Mesenteric fat pad (tissue), 1 donor: ENCODE data around the gene MFN2. TPM values are rescaled to one million over a fixed set of nuclear protein-coding genes. Genes with fewer than 3 reads are reported as not detected.

Experiments used
- DNase-seq: peaks from one replicate; pipeline ENCODE4 v3.0.0-alpha.2; 2020; ENCODE audit warnings: low spot score
- total RNA-seq: library from RNA; stranded (reverse); fragmentation: NEBNext Ultra II Directional; extraction: Animal tissue kit (Norgen Biotek cat#: 25700); gene quantifications from one replicate; pipeline ENCODE4 v1.2.1, GENCODE V29; 2021
- donor health status: DM: yes; HTN: yes; CAD: no.

Gene MFN2
- total RNA-seq, 1 donor from 2014 or later = 93.6 TPM

DNA sequence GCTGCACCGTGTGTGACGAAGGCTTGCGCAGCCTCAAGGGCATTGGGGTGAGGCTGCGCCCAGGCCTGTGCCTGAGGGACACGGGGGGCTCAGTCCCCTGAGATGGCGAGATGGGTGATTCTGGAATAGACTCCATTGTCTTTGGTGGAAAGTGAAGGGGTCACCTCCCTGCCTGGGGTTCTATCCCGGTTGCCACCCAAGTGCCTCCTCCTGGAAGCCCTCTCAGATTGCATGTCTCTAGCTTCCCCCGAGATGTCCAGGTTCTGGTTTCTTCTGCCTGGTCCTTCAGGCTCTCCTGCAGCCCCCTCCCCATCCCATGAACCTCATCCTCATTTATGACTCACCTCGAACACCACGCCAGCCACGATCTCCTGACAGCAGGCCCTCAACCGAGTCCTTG lies 22.3 kb upstream of the MFN2 start:
- no peak for DNase-seq

DNA sequence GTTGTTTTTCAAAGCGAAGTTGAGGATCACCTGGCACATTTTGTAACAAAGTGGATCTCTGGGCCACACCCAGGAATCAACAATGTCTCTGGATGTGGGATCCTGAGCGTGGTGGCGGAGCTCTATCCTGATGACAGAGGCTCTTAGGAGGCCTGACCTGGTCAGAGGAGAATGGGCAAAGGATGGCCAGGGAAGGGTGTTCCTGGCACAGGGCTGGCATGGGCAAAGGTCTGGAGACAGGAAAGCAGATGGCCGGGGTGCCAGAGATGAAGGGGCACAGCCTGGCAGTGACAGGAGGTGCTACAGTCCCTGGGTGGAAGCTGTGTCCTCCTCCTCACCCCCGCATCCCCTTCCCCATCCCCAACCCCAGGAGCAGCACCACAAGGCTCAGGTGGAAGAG lies 20.0 kb upstream of the MFN2 start:
- DNase-seq = no peak

DNA sequence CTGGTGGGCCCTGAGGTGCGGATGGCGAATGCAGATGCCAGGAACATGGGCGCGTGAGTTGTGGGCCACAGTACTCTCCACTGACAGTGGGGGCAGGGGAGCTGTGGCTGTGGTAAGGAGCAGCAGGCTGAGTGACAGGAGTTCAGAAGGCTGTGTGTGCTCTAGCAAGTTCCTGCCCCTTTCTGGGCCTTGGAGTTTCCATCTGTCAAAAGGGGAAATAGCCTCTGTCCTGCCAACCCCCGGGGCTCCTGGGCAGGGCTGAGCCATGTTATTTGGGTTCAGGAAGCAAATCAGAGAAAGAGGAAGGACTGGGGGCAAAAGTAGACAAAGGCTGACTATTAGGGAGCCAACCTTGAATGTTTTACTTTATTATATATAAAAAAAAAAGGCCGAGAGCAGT lies 19.5 kb upstream of the MFN2 start:
- no peak for DNase-seq

DNA sequence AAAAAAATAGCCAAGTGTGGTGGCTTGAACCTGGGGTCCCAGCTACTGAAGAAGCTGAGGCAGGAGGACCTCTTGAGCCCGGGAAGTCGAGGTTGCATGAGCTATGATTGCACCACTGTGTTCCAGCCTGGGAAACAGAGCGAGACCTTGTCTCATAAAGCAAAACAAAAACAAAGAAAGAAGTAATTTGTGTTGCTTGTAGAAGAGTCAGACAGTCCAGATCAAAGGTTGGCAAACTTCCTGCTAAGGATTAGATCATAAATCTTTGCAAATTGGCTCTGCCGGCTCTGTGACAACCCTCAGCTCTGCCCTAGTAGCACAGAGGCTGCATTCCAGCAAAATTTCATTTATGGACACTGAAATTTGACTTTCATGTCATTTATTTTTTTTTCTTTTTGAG lies 19.0 kb upstream of the MFN2 start:
- no peak for DNase-seq

DNA sequence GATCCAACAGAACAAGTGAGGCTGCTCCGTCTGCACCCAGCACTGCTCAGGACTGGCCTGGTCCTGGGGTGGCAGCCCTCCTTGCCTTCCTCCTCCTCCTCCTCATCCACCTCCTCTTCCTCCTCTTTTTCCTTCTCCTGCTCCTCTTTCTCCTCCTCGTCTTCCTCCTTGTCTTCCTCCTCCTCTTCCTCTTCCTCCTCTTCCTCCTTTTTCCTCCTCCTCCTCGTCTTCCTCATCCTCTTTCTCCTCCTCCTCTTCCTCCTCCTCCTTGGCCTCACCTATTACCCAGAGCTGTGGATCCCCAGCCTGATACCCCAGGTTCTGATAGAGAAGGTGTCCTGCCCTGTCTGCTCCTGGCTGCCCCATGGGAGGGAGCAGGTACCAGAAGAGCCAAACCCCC lies 16.6 kb upstream of the MFN2 start:
- DNase-seq = no peak

DNA sequence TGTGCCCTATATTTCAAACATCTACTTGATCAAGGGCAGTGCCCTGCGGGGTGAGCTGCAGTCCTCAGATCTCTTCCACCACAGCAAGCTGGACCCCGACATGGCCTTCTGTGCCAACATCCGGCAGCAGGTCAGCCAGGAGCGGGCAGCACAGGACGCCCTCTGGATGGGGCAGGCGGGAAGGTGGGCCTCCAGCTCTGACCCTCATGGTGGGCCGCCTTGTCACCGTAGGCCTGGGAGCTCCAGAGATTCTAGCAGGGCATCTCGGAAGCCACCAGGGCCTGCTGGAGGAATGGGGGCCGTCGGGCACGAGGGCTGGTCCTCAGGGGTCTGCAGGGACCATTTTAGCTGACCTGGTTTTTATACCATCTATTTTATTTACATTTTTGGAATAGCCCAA lies 15.6 kb upstream of the MFN2 start:
- no peak for DNase-seq

DNA sequence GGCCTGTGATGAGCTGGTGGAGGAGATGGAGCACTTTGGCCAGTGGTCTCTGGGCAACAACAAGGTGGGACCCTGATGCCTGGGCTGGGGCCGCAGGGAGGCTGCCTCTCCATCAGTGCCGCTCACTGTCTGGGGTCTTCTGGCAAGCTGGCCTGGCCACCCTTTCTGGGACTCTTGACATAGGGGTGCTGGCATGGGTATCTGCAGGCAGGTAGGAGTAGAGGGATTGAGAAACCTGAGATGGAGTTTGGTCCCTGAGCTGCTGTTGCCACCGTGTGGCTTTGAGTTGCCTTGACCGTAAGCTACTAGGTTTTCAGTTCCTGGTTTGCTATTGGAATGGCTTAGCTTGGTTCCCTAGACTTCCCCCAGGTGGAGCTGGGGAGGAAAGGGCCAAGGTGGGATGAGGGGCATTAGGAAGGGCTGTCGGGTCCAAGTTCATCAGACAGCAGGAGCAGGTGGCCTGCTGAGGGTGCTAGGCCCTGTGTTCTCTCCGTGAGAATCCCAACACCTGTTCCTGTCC lies 13.2 kb upstream of the MFN2 start:
- no peak for DNase-seq

DNA sequence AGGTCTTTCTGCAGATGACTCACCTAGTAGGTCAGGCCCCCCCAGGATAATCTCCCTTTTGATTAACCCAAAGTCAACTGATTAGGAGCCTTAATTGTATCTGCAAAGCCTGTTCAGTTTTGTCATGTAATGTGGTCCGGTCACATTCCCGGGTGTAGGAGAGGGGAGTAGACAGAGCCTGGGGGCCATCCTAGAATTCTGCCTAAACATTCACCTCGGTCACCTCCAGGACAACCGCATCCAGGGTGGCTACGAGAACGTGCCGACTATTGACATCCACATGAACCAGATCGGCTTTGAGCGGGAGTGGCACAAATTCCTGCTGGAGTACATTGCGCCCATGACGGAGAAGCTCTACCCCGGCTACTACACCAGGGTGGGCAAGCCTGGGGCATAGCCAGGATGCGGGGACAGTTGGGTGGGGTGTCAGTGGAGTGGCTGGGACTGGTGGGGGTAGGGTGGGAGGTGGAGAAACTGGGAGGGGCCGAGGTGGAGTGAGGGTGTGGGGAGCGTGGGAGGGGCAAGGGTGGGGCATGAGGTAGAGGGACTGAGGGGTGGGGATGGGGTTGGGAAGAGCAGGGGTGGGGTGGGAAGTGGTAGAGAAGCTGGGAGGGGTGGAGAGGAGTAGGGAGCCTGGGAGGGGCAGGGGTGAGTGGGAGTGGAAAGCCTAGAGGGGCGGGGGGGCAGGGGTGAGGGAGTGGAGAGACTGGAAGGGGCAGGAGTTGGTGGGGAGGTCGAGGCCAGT lies 9.6 kb upstream of the MFN2 start:
- DNase-seq = no peak

DNA sequence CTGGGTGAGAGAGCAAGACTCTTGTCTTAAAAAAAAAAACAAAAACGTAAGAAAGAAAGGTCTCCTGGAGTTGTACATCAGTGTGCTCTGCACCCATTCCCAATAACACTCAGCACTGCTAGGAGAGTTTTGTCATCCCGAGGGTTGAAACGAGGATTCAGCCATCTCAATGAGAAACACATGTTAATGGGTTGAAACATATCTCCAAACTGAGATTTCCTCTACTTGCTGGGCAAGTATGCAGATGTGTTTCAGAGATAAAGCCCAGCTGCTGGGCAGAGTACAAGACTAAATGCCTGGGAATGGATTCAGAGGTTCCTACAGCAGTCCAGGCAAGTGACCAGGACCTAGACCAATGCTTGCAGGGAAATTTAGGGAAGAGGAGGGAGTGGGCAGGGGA lies 2.6 kb upstream of the MFN2 start:
- no peak for DNase-seq

DNA sequence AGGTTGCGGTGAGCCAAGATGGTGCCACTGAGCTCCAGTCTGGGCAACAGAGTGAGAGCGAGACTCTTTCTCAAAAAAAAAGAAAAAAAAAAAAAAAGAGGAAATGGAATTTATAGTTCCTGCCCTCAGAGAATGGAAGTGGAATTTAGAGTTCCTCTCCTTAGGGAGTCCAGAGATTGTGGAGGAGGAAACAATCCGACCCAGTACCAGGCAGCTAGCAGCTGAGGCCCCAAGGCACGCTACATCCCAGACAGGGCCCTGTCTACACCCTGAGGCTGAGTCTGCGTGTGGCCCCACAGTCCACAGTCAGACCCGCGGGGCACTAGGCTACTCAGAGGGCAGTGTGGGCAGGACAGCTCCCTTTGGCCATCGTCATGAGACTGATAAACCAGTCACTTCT lies 1.9 kb upstream of the MFN2 start:
- no peak for DNase-seq

DNA sequence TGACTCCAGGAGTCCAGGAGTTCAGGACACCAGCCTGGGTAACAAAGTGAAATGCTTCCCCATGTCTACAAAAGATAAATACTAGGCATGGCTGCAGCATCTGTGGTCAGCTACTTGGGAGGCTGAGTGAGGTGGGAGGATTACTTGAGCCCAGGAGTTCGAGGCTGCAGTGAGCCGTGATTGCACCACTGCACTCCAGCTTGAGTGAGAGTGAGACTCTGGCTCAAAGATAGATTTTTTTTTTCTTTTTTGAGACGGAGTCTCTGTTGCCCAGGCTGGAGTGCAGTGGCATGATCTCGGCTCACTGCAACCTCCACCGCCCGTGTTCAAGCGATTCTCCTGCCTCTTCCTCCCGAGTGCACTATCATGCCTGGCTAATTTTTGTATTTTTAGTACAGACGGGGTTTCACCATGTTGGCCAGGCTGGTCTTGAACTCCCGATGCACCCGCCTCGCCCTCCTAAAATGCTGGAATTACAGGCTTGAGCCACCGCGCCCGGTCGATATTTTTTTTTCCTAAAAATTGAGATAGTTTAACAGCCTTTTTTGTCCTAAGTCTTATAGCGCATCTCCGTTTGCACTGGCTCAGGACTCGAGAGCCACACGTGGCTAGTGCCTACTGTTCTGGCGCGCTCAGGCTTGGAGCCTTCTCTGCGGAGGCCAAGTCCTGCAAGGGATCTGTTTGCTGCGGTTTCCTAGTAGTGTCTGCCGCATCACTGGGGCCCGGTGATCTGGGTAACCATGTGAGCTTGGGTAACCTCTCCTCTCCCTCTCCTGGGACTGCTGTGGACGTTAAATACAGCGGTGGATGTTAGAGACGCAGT lies 1.0 kb upstream of the MFN2 start:
- DNase-seq = no peak

DNA sequence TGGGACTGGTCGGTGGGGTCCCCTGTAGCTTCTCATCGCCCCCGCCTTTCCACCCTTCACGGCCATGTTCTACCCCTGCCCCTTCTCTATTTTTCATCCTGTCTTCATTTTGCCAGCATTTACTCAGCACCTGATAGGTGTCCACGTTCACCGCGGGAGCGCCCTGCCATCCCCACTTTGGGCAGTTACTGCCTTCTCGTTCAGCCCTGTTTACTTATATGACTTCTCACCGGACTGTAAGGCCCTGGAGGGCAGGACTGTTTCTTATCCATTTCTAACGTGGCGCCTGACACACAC lies 380 bp downstream of the MFN2 start:
- DNase-seq = no peak

DNA sequence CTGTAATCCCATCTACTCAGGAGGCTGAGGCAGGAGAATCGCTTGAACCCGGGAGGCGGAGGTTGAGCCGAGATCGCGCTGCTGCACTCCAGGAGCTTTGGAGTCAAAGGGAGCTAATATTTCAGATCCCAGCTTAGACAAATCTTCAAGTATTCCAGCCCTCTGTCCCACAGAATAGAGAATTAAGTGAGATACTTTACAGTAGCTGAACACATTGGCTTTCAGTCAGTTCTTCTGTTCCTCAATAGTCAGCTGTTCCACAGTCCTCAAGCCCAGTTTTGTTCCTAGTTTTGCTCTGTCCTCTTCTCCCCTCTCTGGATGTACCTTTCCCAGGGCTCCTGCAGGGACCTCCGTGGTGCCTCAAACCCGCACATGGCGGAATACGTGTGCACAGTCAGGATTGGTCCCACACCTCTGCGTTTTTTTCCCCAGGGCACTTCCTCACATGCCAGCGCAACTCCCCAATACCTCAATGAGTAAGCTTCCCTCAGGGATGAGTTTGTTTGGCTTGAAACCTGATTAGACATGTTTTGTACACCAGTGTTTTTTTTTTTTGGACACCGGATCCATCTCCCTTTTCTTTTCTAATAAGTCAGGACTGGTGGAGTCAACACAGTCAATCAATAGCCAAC lies 1.2 kb downstream of the MFN2 start:
- DNase-seq = no peak

DNA sequence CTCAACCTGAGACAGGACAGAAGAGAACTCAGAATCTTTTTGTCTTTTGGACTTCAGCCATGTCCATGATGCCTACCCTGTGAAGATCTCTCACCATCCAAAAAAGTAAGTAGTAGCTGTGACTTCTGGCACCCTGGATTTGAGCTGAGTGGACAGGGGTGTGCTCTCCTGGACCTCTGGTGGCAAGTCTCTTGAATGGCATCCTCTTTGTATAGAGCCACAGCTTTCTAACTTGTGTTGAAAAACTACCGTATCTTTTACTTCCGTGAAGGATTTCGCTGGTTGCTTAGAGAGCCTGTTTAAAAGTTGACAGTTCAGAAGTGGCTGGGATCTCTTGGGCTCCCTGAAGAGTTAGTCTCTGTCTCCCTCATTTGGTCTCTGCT lies 1.8 kb downstream of the MFN2 start:
- DNase-seq = no peak

DNA sequence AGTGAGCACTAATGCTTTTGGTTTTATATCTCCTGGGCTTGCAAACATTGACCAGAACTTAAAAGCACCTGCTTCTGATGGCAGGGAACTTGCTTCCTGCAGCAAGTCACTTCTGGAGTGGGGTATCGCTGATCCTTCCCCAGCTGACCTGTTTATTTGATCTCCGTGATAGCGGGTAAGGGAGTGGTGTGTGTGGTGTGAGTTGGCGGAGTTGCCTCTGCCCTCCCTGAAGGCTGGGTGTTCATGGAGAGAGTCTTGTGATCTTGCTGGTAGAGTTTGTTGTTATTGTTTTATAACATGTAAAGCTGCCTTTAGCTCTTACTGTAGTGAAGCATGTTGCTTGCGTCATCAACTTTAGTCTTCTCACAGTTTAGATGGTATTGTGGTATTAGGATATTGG lies 3.9 kb downstream of the MFN2 start:
- no peak for DNase-seq

DNA sequence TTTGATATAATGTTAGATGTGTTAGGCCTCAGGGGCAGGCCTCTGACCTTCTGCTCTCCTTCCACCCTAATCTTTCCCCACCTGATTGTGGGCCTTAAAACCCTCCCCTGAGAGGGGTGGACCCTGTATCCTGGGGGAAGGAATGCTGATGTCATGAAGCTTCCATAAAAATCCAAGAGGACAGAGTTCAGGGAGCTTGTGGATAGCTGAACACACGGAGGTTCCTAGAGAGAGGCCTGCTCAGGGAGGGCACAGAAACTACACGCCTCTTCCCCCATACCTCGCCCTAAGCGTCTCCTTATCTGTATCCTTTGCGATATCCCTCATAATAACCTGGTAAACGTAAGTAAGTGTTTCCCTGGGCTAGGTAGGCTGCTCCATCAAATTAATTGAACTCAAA lies 4.3 kb downstream of the MFN2 start:
- DNase-seq = no peak

DNA sequence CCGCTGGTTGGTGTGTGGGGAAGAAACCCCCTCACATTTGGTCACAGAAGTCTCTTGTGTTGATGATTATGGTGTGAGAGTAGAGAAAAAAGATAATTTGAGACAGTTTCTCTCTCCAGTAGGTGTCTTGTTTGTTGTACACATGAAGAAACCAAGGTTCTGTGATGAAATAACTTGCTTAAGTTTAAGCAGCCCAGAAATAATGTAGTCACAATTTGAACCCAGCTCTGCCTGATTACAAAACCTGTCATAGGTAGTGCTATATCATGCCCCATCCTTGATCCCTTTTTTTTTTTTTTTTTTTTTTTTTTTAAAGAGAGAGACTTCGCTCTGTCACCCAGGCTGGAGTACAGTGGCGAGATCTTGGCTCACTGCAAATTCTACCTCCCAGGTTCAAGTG lies 4.9 kb downstream of the MFN2 start:
- DNase-seq = no peak

DNA sequence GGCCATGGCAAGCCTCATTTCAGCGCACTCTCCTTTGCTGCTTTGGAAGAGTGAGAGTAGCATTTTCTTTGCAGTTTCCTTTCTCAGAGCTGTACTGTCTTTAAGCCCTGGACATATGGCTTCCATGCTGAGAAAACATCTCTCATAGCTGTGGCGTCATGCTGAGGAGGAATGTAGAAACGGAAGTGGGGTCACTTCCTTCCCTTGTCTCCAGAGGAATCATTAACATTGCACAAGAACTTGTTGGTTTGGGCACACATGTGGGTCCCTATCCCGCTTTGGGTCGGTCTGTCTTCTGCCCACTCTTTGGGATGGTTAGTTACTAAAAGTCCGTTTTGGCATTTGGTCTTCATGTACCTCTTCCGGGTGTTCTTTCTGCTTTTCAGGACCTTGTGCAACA lies 5.6 kb downstream of the MFN2 start:
- DNase-seq = no peak

DNA sequence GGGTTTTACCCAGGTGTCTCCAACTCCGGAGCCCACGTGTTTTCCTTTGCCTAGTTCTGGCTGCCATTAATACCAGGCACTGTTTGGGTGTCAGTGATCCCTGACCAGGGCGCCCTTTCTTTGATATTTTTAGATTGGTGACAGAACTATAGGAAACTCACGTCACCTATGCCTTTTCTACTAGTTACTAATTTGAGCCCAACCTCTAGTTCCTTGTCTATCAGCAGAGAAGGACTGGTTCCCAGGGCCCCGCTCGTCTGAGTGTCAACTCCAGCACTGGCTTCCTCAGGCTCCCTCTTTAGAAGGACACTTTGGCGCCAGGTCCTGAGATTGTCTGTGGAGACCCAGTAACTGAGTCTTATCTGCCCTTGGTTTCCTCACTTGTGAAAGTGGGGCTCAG lies 9.4 kb downstream of the MFN2 start:
- no peak for DNase-seq

DNA sequence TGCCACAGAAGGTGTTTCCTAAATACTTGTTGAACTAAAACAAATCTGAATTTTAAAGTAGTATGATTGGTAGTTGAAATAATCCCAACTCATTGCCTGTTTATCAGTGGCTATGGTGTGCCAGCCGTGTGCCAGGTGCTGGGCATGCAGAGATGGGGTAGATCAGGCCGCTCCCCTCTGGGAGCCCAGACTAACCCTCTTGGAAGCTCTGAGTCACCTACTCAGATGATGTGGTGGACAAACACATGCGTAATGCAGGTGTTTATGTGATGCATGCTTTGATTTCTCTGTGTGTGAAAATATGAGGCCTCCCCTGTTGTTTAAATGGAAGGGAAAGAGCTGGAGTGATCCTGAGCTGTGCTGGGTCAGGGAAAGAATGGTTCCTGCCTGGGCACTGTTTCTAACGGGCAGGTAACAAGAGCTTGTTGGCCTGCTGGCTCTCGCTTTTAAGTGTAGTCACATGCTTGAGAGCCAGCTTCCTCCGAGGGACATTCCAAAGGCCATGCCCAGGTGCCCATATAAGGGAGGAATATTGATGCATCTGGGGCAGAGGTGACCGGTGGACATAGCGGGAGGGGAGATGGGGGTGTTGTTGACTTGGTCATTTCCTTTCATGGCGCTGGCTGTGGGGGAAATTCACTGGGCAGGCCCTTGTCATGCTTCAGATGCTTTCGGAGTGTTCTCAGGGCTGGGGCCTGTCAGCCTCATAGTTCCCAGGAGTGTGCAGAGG lies 10.2 kb downstream of the MFN2 start:
- no peak for DNase-seq

DNA sequence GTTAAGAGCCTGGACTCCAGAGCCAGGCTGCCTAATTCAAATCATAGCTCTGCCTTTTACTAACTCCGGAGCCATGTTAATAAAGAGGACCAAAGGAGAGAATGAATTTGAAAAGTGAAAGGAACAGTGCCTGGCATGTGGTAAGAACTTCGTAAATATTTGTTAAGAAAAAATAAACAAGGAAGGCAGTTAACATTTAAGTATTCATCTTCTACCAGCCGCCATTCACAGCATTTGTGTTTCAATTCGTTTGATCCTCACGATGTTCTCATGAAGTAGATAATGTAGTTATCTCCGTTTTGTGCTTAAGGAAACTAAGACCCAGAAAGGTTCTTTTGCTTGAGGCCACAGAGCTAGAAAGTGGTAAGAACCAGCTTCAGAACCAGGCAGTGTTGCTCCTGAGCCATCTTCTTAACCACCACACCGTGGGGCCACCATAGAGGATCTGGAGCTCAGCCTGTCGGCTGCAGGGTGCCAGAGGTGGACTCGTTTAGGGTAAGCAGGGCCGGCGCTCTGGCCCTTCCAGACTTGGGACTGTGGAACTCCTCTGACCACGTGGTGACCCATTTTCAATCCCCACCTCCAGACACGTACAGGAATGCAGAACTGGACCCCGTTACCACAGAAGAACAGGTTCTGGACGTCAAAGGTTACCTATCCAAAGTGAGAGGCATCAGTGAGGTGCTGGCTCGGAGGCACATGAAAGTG lies 11.9 kb downstream of the MFN2 start:
- DNase-seq = no peak
